ENCODE measurements around the gene TMEM106B.
A peak's percentile ranks its signal among the peaks of the same experiment; 100 is the strongest.

The TMEM106B gene

GRCh38 chr7:12281038-12281437 is 69.9 kb downstream of the TMEM106B start:
- in situ Hi-C loops (cut with HindIII; ENCODE audit: low pct_ligation_motif_present, low pct_unique_long_range_greater_than_20kb, low sequenced_read_pairs), result no loop called here
- DNase-seq, result no peak

- DNase-seq, result no peak
- in situ Hi-C loops (cut with HindIII; ENCODE audit: low pct_ligation_motif_present, low pct_unique_long_range_greater_than_20kb, low sequenced_read_pairs), result no loop called here
These were observed 76.8 kb downstream of the TMEM106B start for GRCh38 chr7:12287901-12288300.

GRCh38 chr7:12289996-12290395 is 78.9 kb downstream of the TMEM106B start:
- in situ Hi-C loops (cut with HindIII; ENCODE audit: low pct_ligation_motif_present, low pct_unique_long_range_greater_than_20kb, low sequenced_read_pairs), result no loop called here
- DNase-seq, result no peak

- DNase-seq, result no peak
- in situ Hi-C loops (cut with HindIII; ENCODE audit: low pct_ligation_motif_present, low pct_unique_long_range_greater_than_20kb, low sequenced_read_pairs), result no loop called here
These were observed 79.7 kb downstream of the TMEM106B start for GRCh38 chr7:12290761-12291160.

- DNase-seq, result peak; percentile 53
- in situ Hi-C loops (cut with HindIII; ENCODE audit: low pct_ligation_motif_present, low pct_unique_long_range_greater_than_20kb, low sequenced_read_pairs), result no loop called here
These were observed 80.8 kb downstream of the TMEM106B start for GRCh38 chr7:12291870-12292269.
